Left ventricle myocardium inferior (tissue), 1 donor: ENCODE data around the gene WDR55. TPM values are rescaled to one million over a fixed set of nuclear protein-coding genes. Genes with fewer than 3 reads are reported as not detected.
A peak's percentile ranks its signal among the peaks of the same experiment; 100 is the strongest.

Source experiments
- DNase-seq: peaks from one replicate; pipeline ENCODE4 v3.0.0-alpha.2; 2020
- H3K27ac ChIP-seq: fragments of 200-600 bp; replicated peaks from 2 replicates; pipeline ENCODE4 v1.8.0; 2021
- H3K27me3 ChIP-seq: fragments of 200-600 bp; 2 replicates; pipeline ENCODE4 v1.8.0; 2021; ENCODE audit warnings: low read depth
- H3K36me3 ChIP-seq: fragments of 200-600 bp; 2 replicates; pipeline ENCODE4 v1.8.0; 2021
- H3K4me1 ChIP-seq: fragments of 200-600 bp; 2 replicates; pipeline ENCODE4 v1.8.0; 2021
- H3K4me3 ChIP-seq: fragments of 200-600 bp; 2 replicates; pipeline ENCODE4 v1.8.0; 2021; ENCODE audit warnings: mild to moderate bottlenecking, moderate library complexity
- H3K9me3 ChIP-seq: fragments of 200-600 bp; replicated peaks from 2 replicates; pipeline ENCODE4 v1.8.0; 2021
- CTCF ChIP-seq: fragments of 200-600 bp; IDR thresholded peaks from 2 replicates; pipeline ENCODE4 v1.8.0; 2021; ENCODE audit warnings: antibody characterized with exemption, mild to moderate bottlenecking, borderline replicate concordance
- intact Hi-C: fragments of 100-400 bp; cut with micrococcal nuclease; formaldehyde crosslinking; loops from one replicate; pipeline ENCODE4 v1.11.0; 2022
- total RNA-seq: library from RNA; stranded (reverse); fragmentation: NEBNext Ultra II Directional; extraction: Animal tissue kit (Norgen Biotek cat#: 25700); gene quantifications from one replicate; pipeline ENCODE4 v1.2.1, GENCODE V29; 2021
- donor health status: DM: no; HTN: yes; CAD: no; lungs with severe emphysema.

WDR55 gene
- total RNA-seq, 1 donor from 2014 or later: 11.4 TPM

- H3K4me1 ChIP-seq: no peaks in the 10 kb centered on the region
- no peak overlapping the region for H3K4me3 ChIP-seq
- H3K27me3 ChIP-seq: no peaks in the 10 kb centered on the region
- no peak for TF ChIP-seq CTCF
- DNase-seq: no peak
- peaks cover 89% of the 10 kb centered on the region for H3K36me3 ChIP-seq
- H3K27ac ChIP-seq: no peak overlapping the region
- intact Hi-C loops: no loop called here
- no peaks in the 10 kb centered on the region for H3K9me3 ChIP-seq
These were observed 9.9 kb downstream of the WDR55 start for GRCh38 chr5:140674629-140675028.

DNA sequence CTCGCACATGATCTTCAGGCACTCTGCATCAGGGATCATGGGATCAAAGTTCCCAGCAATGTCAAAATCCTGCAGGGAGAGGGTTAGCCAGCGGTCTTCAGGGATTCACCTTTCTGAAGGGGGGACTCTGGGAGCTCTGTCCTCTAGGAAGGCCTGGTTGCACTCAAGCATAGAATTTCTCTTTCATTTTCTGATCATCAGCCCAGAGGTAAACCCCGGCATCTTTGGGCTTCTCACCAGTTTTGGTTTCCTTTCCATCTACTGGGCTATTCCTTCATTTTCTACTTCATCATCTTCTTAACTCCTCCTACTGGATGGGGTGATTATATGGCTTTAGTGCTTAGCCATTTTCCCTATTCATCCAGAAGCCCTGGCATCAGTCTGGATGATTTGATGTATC is 13.2 kb downstream of the WDR55 start:
- Histone ChIP-seq H3K4me1 (no peaks in the 10 kb centered on the region), H3K4me3 (no peak overlapping the region), H3K9me3 (no peaks in the 10 kb centered on the region), H3K27me3 (no peaks in the 10 kb centered on the region), H3K27ac (no peak overlapping the region), H3K36me3 (peaks cover 83% of the 10 kb centered on the region)
- DNase-seq: no peak
- TF ChIP-seq CTCF: no peak
- intact Hi-C loops: no loop called here

DNA sequence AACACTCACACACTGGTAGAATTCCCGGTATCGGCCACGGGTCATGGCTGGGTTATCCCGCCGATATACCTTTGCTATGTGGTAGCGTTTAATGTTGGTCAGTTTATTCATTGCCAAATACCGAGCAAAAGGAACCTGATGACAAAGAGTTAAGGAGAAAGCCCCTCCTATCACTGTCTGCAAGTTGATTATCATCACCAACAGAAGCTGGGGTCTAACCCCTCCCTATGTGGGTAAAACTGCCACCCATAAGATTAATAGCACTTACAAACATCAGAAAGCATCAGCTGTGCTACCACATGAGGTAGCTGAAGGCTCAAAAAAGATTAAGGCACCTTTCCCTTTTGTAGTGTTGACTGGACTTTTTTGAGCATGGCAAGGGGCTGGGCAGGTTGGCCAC is 14.3 kb downstream of the WDR55 start:
- Histone ChIP-seq H3K27ac (no peak overlapping the region), H3K27me3 (no peaks in the 10 kb centered on the region), H3K9me3 (no peaks in the 10 kb centered on the region), H3K4me3 (no peak overlapping the region), H3K4me1 (no peaks in the 10 kb centered on the region), H3K36me3 (peaks cover 72% of the 10 kb centered on the region)
- no peak for DNase-seq
- intact Hi-C loops: no loop called here
- no peak for TF ChIP-seq CTCF

GRCh38 chr5:140690376-140690932 is 25.8 kb downstream of the WDR55 start:
- DNase-seq: no peak
- peak overlapping the region; percentile 89 for H3K27ac ChIP-seq
- intact Hi-C loops: no loop called here
- H3K9me3 ChIP-seq: no peaks in the 10 kb centered on the region
- H3K27me3 ChIP-seq: no peaks in the 10 kb centered on the region
- peaks cover 48% of the 10 kb centered on the region for H3K36me3 ChIP-seq
- H3K4me3 ChIP-seq: peak overlapping the region; percentile 87
- TF ChIP-seq CTCF: no peak
- peaks cover 53% of the 10 kb centered on the region for H3K4me1 ChIP-seq

DNA sequence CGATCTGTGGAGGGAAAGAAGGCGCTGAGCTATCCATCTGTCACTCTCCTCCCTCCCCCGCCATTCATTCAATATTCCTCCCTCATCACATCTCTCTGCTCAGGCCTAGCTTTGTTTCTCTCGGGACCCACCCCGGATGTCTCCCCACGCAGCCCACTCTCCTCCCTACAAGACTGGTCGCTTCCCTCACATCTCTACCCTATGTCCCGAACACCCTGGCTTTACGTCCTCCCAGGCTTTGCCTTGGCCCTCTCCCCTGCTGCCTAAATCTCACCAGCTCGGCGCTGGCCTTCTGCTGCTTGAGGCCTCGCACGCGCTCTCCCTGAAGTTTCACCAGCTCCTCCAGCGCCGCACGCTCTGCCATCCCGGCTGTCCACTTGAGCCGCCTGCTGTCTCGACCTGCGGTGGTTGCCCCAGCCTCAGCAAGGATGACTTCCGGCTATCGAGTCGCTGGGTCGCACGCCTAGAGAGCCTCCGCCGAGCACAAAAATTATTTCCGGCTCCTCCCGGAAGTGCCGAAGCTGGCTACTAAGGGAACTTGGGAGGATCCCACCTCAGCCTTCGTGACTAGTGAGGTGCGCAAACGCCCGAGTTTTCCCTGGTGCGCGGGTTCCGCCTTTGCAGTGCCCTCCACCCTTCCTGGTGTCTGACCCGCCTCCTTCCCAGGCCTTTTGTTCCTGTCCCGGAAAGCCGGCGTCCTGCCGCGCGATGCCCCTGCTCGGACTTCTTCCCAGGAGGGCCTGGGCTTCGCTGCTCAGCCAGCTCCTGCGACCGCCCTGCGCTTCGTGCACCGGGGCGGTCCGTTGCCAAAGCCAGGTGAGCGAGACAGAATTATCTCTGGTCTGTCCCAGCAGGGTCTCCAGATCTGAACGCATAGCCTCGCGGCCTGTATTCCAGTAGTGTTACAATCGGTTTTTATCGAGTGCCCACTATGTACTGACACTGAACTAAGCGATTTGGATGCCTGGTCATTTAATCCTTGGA is 26.5 kb downstream of the WDR55 start, which contains the start of the genes HARS1 and HARS2:
TSS of gene HARS1 (minus strand) at position 430 of the 984 bp plus-strand sequence. CDS start at position 364, 66 bp downstream.
TSS of gene HARS2 (plus strand) at position 515 of the 984 bp plus-strand sequence. CDS start at position 709, 194 bp downstream.
- H3K4me1 ChIP-seq: peaks cover 53% of the 10 kb centered on the region
- TF ChIP-seq CTCF: peak; percentile 13

More for the DNA sequence above, 26.5 kb downstream of the WDR55 start, which contains the start of the genes HARS1 and HARS2:
- intact Hi-C loops: no loop called here
- Histone ChIP-seq H3K27me3 (no peaks in the 10 kb centered on the region), H3K4me3 (peak within 1 kb of the TSS; percentile 87), H3K27ac (peak within 1 kb of the TSS; percentile 89), H3K36me3 (peaks cover 50% of the 10 kb centered on the region), H3K9me3 (no peaks in the 10 kb centered on the region)
- DNase-seq: peak; percentile 89
